ENCODE measurements around the gene RPL27A. TPM values are rescaled to one million over a fixed set of nuclear protein-coding genes. Genes with fewer than 3 reads are reported as not detected.

Gene RPL27A
- total RNA-seq, 4 donors from 2014 or later, result 913 to 2,100 (median 1,383) TPM

- TF ChIP-seq CTCF (IDR thresholded peaks at IDR 0.05) (no peak), POLR2A (IDR thresholded peaks at IDR 0.05) (no peak)
- no peak for DNase-seq (ENCODE audit: low spot score in 2 of 2)
- WGBS, 2 donors, result 48 to 52% methylated on average over 13 of the region's 13 CpGs
- intact Hi-C loops (cut with DNase I; ENCODE audit: low total_unique reads), result no loop called here
- no peak overlapping the region for H3K4me3 ChIP-seq (ENCODE audit: low read depth, poor library complexity, severe bottlenecking)
Observed at GRCh38 chr11:8721609-8722500, 39.3 kb downstream of the RPL27A start.

GRCh38 chr11:8722809-8723208, 40.2 kb downstream of the RPL27A start:
- intact Hi-C loops (cut with DNase I; ENCODE audit: low total_unique reads), result no loop called here
- no peak overlapping the region for H3K4me3 ChIP-seq (ENCODE audit: low read depth, poor library complexity, severe bottlenecking)
- no peak for DNase-seq (ENCODE audit: low spot score in 2 of 2)
- TF ChIP-seq CTCF (IDR thresholded peaks at IDR 0.05) (no peak), POLR2A (IDR thresholded peaks at IDR 0.05) (no peak)
- 89 to 93% methylated on average over 3 of the region's 3 CpGs for WGBS, 2 donors

GRCh38 chr11:8723711-8724110, 41.1 kb downstream of the RPL27A start:
- DNase-seq (ENCODE audit: low spot score in 2 of 2), result no peak
- H3K4me3 ChIP-seq (ENCODE audit: low read depth, poor library complexity, severe bottlenecking), result no peak overlapping the region
- TF ChIP-seq POLR2A (IDR thresholded peaks at IDR 0.05) (no peak), CTCF (IDR thresholded peaks at IDR 0.05) (no peak)
- WGBS, 2 donors, result 93 to 96% methylated on average over 7 of the region's 7 CpGs
- intact Hi-C loops (cut with DNase I; ENCODE audit: low total_unique reads), result no loop called here

- intact Hi-C loops (cut with DNase I; ENCODE audit: low total_unique reads), result no loop called here
- TF ChIP-seq CTCF (IDR thresholded peaks at IDR 0.05) (no peak), POLR2A (IDR thresholded peaks at IDR 0.05) (no peak)
- DNase-seq (ENCODE audit: low spot score in 2 of 2), result no peak
- H3K4me3 ChIP-seq (ENCODE audit: low read depth, poor library complexity, severe bottlenecking), result no peak overlapping the region
- 92 to 93% methylated on average over 7 of the region's 7 CpGs for WGBS, 2 donors
Observed at GRCh38 chr11:8724682-8725081, 42.1 kb downstream of the RPL27A start.

GRCh38 chr11:8726395-8726794, 43.8 kb downstream of the RPL27A start:
- no peak for TF ChIP-seq CTCF (IDR thresholded peaks at IDR 0.05)
- no peak for DNase-seq (ENCODE audit: low spot score in 2 of 2)
- intact Hi-C loops (cut with DNase I; ENCODE audit: low total_unique reads), result no loop called here
- 75 to 87% methylated on average over 4 of the region's 4 CpGs for WGBS, 2 donors
- no peak overlapping the region for H3K4me3 ChIP-seq (ENCODE audit: low read depth, poor library complexity, severe bottlenecking)

Measured in lower leg skin (tissue), 4 donors.